Right atrium auricular region (tissue), 2 donors: ENCODE data around the gene PDHX. TPM values are rescaled to one million over a fixed set of nuclear protein-coding genes. Genes with fewer than 3 reads are reported as not detected.

ENCODE experiments used
- DNase-seq: peaks from one replicate; pipeline ENCODE4 v3.0.0-alpha.2; 2019; ENCODE audit warnings: low spot score
- H3K27ac ChIP-seq, 2 donors: fragments of 200-600 bp; sonication (generic); 1 replicate in 1 of 2; 2 replicates in 1 of 2; pipeline ENCODE4 v1.5.1; 2016 to 2019
- H3K27me3 ChIP-seq, 2 donors: fragments of 200-600 bp; sonication (generic); one replicate each; pipeline versions ENCODE4 v1.5.1 to v1.6.0; 2017 to 2019
- H3K36me3 ChIP-seq: fragments of 200-600 bp; sonication (generic); one replicate; pipeline ENCODE4 v1.5.1; 2016
- H3K4me1 ChIP-seq, 2 donors: fragments of 200-600 bp; sonication (generic); one replicate each; pipeline versions ENCODE4 v1.5.1 to v1.6.0; 2017 to 2019
- H3K4me3 ChIP-seq, 2 donors: fragments of 200-600 bp; sonication (generic); 1 replicate in 1 of 2; 2 replicates in 1 of 2; pipeline ENCODE4 v1.5.1; 2017 to 2019; ENCODE audit warnings: mild to moderate bottlenecking in 1 of 2, moderate library complexity in 1 of 2
- H3K9me3 ChIP-seq, 2 donors: fragments of 200-600 bp; sonication (generic); one replicate each; pipeline ENCODE4 v1.5.1; 2019
- total RNA-seq, 2 donors: library from RNA; depleted of rRNA; stranded (reverse); fragments of >200 nt; gene quantifications; one replicate each; pipeline ENCODE4 v1.1.0, GENCODE V29; 2016
- TF ChIP-seq, protein P1 (sequence below), 2 donors: fragments of 200-600 bp; sonication (generic); IDR thresholded peaks; one replicate each; pipeline ENCODE4 v1.5.1; 2019; ENCODE audit warnings: antibody characterized with exemption in 2 of 2

The PDHX gene
- total RNA-seq, 2 donors from 2014 or later, result 47.2 to 94.0 TPM

DNA sequence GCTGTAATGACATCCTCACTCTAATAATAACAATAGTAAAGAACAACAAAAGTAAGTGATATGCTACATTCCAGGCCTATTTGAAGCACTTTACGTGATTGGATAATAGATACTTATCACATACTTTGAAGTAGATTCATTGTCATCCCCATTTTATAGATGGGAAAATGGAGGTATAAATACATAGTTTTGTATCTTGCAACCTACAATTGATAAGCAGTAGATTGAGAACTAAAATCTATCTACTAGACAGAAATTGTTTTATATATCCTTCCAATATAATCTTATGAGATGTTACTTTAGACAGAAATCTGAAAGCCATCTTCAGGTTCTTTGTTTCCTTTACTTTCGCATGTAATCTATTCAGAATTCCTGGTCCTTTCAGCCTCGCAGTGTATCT is 118.0 kb downstream of the PDHX start:
- Histone ChIP-seq H3K4me3 (no peak overlapping the region), H3K9me3 (no peaks in the 10 kb centered on the region), H3K4me1 (peaks cover 0 to 12% of the 10 kb centered on the region in 2 donors), H3K27me3 (no peaks in the 10 kb centered on the region), H3K36me3 (no peaks in the 10 kb centered on the region), H3K27ac (no peak overlapping the region)
- TF ChIP-seq, protein P1, sequence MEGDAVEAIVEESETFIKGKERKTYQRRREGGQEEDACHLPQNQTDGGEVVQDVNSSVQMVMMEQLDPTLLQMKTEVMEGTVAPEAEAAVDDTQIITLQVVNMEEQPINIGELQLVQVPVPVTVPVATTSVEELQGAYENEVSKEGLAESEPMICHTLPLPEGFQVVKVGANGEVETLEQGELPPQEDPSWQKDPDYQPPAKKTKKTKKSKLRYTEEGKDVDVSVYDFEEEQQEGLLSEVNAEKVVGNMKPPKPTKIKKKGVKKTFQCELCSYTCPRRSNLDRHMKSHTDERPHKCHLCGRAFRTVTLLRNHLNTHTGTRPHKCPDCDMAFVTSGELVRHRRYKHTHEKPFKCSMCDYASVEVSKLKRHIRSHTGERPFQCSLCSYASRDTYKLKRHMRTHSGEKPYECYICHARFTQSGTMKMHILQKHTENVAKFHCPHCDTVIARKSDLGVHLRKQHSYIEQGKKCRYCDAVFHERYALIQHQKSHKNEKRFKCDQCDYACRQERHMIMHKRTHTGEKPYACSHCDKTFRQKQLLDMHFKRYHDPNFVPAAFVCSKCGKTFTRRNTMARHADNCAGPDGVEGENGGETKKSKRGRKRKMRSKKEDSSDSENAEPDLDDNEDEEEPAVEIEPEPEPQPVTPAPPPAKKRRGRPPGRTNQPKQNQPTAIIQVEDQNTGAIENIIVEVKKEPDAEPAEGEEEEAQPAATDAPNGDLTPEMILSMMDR (IDR thresholded peaks at IDR 0.05), result no peak
- DNase-seq, result no peak

DNA sequence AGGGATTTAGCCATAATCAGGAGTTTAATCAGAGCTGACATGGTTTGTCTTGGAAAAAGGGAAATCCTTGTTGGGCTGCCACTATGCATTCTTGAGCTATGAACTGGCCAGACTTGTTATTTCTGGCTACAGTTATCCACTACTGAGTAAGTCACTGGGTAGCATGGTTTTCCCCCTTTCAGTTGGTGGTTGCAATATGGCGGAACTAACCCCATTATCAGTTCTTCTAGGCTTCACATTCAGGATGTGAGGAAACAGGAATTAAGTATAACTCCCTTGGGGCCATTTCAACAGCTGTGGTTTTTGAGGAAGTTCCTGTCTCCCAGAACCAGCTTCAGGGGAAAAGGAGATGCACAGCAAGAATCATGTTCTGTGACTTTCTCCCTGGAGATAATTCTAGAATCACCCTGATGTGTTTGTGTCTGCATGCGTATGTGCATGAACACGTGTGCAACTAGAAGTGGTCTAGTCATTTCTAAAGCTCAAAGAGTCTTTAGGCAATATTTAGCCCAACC is 119.5 kb downstream of the PDHX start:
- no peak overlapping the region for H3K27ac ChIP-seq
- no peaks in the 10 kb centered on the region for H3K27me3 ChIP-seq
- DNase-seq, result no peak
- TF ChIP-seq, protein P1 (IDR thresholded peaks at IDR 0.05), result no peak
- no peak overlapping the region for H3K4me3 ChIP-seq
- no peaks in the 10 kb centered on the region for H3K9me3 ChIP-seq
- no peaks in the 10 kb centered on the region for H3K36me3 ChIP-seq
- H3K4me1 ChIP-seq, result peaks cover 0 to 2% of the 10 kb centered on the region in 2 donors

DNA sequence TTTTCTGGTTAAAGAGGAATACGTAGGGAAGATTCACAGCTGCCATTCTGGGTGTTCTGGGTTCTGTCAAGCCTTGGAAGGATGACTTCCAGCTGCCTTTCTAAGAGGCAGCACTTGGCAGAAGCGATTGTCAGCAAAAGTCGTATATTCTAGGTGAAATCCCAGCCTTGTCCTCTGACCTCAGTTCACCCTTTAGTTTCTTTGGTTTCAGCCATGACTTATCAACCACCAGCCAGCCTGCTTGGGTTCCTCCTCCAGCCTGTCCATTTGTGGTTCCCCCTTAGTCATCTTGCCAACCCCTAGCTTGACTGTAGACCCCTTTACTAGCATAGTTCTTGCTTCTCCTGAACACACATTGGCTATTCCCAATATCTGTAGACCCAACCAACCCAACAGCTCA is 120.2 kb downstream of the PDHX start:
- no peak for DNase-seq
- H3K4me1 ChIP-seq, result no peaks in the 10 kb centered on the region
- no peak overlapping the region for H3K27ac ChIP-seq
- no peak overlapping the region for H3K4me3 ChIP-seq
- TF ChIP-seq, protein P1 (IDR thresholded peaks at IDR 0.05), result no peak
- H3K9me3 ChIP-seq, result no peaks in the 10 kb centered on the region
- no peaks in the 10 kb centered on the region for H3K27me3 ChIP-seq
- no peaks in the 10 kb centered on the region for H3K36me3 ChIP-seq

DNA sequence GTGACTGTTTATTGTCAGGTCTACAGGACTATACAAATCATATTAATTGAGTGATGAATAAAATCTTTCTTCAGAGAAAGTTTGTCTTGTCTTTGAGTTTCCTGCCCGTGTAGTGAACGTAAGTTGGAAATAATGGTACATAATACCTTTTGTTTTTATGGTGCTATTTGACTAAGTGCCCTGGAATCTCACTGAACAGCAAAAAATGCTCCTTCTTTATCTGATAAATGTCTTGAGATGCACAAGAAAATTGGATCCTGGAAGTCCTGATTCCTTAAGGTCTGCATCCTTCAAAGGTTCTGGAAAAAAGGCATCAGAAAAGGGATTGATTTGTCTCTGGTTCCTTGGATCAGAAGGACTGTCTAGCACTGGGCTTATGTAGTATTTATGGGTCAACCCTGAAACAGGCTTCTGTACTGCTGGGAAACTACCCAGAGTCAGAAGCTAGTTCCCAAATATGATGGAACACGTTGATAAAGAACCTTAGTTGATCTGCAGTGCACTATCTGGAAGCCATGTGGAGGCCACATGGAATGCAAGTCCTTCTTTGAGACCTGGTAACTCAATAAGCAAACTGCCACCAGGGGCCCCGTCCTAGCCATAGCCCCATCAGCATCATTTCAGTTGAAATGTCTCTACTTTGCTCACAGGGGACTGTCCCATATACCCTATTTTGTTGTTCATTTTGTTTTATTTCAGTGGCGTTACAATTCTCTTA is 122.0 kb downstream of the PDHX start:
- TF ChIP-seq, protein P1 (IDR thresholded peaks at IDR 0.05), result no peak
- no peak overlapping the region for H3K27ac ChIP-seq
- H3K4me3 ChIP-seq, result no peak overlapping the region
- H3K9me3 ChIP-seq, result no peaks in the 10 kb centered on the region
- H3K27me3 ChIP-seq, result no peaks in the 10 kb centered on the region
- DNase-seq, result no peak
- H3K36me3 ChIP-seq, result no peaks in the 10 kb centered on the region
- H3K4me1 ChIP-seq, result no peaks in the 10 kb centered on the region

DNA sequence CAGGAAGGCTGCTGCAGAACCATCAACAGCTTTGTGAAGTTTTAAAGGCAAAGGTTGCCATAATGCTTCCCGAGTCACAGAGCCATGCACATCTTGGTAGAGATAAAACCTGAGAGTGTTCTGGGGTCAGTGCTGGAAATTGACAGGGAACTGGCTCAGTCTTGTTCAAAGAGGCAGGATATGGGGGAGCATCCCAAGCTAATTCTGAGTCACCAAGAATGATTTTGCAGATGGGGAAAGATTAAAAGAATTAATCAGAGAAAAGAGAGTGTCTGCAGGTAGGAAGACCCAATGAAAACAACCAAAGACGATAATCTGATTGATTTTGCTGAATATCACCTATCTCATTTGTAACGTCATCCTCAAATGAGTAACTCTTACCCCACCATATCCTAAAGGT is 122.7 kb downstream of the PDHX start:
- Histone ChIP-seq H3K36me3 (no peaks in the 10 kb centered on the region), H3K9me3 (no peaks in the 10 kb centered on the region), H3K27me3 (no peaks in the 10 kb centered on the region), H3K27ac (no peak overlapping the region), H3K4me1 (no peaks in the 10 kb centered on the region), H3K4me3 (no peak overlapping the region)
- DNase-seq, result no peak
- TF ChIP-seq, protein P1 (IDR thresholded peaks at IDR 0.05), result no peak
